ENCODE measurements around the gene RAB3D.
A peak's percentile ranks its signal among the peaks of the same experiment; 100 is the strongest.

Gene RAB3D

GRCh38 chr19:11375143-11375948 is 35.9 kb upstream of the RAB3D start (continued):
- peak; percentile 1 for TF ChIP-seq ZBTB26 (tag by site-specific recombination; optimal IDR thresholded peaks at IDR 0.05)
- peak; percentile 56 for TF ChIP-seq ZNF76 (tag by site-specific recombination; IDR thresholded peaks at IDR 0.05; ENCODE audit: borderline replicate concordance, low read depth)
- TF ChIP-seq ZNF274 (IDR thresholded peaks at IDR 0.05; ENCODE audit: low read length), result no peak
- no peak for TF ChIP-seq ZNF274 (tag by site-specific recombination; IDR thresholded peaks at IDR 0.05; ENCODE audit: borderline replicate concordance)
- TF ChIP-seq TCF7L2 (IDR thresholded peaks at IDR 0.05; ENCODE audit: borderline replicate concordance, low read depth, low read length), result no peak

- Histone ChIP-seq H3K4me3 (ENCODE audit: low read depth, low read length) (peak within 1 kb of the TSS; percentile 86), H3K9me3 (ENCODE audit: control insufficient read depth, insufficient read depth, low read depth, low read length) (no peaks in the 10 kb centered on the region), H3K36me3 (ENCODE audit: control insufficient read depth in 2 of 2, insufficient read depth in 1 of 2, low read length in 2 of 2) (peaks cover 0 to 18% of the 10 kb centered on the region in 2 experiments; a peak in 2 of 3 replicates), H3K4me1 (ENCODE audit: control insufficient read depth, insufficient read depth, low read length) (peaks cover 4% of the 10 kb centered on the region; the same call in 1 of the 2 replicates), H3K27ac (ENCODE audit: extremely low read depth, low read depth, low read length) (peak within 1 kb of the TSS; percentile 86)
- ChIA-PET CTCF (interaction anchor here (0.6 to 2.0 kb wide), 9 partner anchors 9 to 108 kb away, joined by 3 to 9 read pairs (median 3); no protein-coding TSS in a partner anchor), POLR2A (interaction anchor here (0.6 to 2.3 kb wide), 27 partner anchors 9 to 444 kb away, joined by 3 to 36 read pairs (median 5); partner anchors contain the start of genes CCDC159, ELOF1, EPOR and ODAD3)
- TF ChIP-seq YY2 (tag by site-specific recombination; IDR thresholded peaks at IDR 0.05), result peak; percentile 84
- peak; percentile 93 for TF ChIP-seq ZEB2 (tag by site-specific recombination; IDR thresholded peaks at IDR 0.05)
- TF ChIP-seq ELK4 (IDR thresholded peaks at IDR 0.05; ENCODE audit: borderline replicate concordance, low read depth, low read length), result peak; percentile 39; the same call in 1 of the 2 replicates
- no peak; the same call in 1 of the 2 replicates for TF ChIP-seq ZFP69B (tag by site-specific recombination; IDR thresholded peaks at IDR 0.05)
- peak; percentile 54; the same call in 1 of the 2 replicates for TF ChIP-seq ZBTB20 (tag by site-specific recombination; IDR thresholded peaks at IDR 0.05)
- no peak for TF ChIP-seq EGR2 (tag by site-specific recombination; IDR thresholded peaks at IDR 0.05; ENCODE audit: low read depth)
- no peak for TF ChIP-seq ZNF324 (tag by site-specific recombination; IDR thresholded peaks at IDR 0.05)
- peak; percentile 99 for TF ChIP-seq ZXDB (tag by site-specific recombination; IDR thresholded peaks at IDR 0.05)
- TF ChIP-seq HOXD13 (CRISPR knock-in tag; IDR thresholded peaks at IDR 0.05; ENCODE audit: borderline replicate concordance), result no peak
- TF ChIP-seq TCF7L2 (IDR thresholded peaks at IDR 0.05; ENCODE audit: borderline replicate concordance, low read depth, low read length), result peak; percentile 73; the same call in 1 of the 2 replicates
- TF ChIP-seq PRDM10 (tag by site-specific recombination; IDR thresholded peaks at IDR 0.05), result 0 out of 2 replicates have a peak, but pooled peaks have one; percentile 0
- TF ChIP-seq ZNF2 (tag by site-specific recombination; IDR thresholded peaks at IDR 0.05), result peak; percentile 92; the same call in 1 of the 2 replicates
- TF ChIP-seq SCRT1 (tag by site-specific recombination; IDR thresholded peaks at IDR 0.05; ENCODE audit: borderline replicate concordance), result peak; percentile 99
- peak; percentile 67 for TF ChIP-seq ZNF629 (tag by site-specific recombination; IDR thresholded peaks at IDR 0.05)
- TF ChIP-seq YY1 (tag by site-specific recombination; IDR thresholded peaks at IDR 0.05), result peak; percentile 82
- TF ChIP-seq MYNN (tag by site-specific recombination; IDR thresholded peaks at IDR 0.05; ENCODE audit: borderline replicate concordance), result no peak
- no peak for TF ChIP-seq OSR2 (tag by site-specific recombination; IDR thresholded peaks at IDR 0.05)
- TF ChIP-seq ZNF501 (tag by site-specific recombination; IDR thresholded peaks at IDR 0.05), result peak; percentile 19; the same call in 1 of the 2 replicates
- TF ChIP-seq OVOL3 (tag by site-specific recombination; IDR thresholded peaks at IDR 0.05), result peak; percentile 66
- TF ChIP-seq GLIS2 (tag by site-specific recombination; IDR thresholded peaks at IDR 0.05), result peak; percentile 39
- peak; percentile 45; the same call in 1 of the 2 replicates for TF ChIP-seq ZNF660 (tag by site-specific recombination; IDR thresholded peaks at IDR 0.05)
- TF ChIP-seq ZNF138 (tag by site-specific recombination; IDR thresholded peaks at IDR 0.05; ENCODE audit: borderline replicate concordance), result no peak
- TF ChIP-seq ZNF843 (tag by site-specific recombination; IDR thresholded peaks at IDR 0.05), result peak; percentile 28; the same call in 1 of the 2 replicates
- no peak for TF ChIP-seq HOXA7 (CRISPR knock-in tag; IDR thresholded peaks at IDR 0.05; ENCODE audit: borderline replicate concordance)
- TF ChIP-seq ZNF157 (tag by site-specific recombination; IDR thresholded peaks at IDR 0.05), result no peak
- no peak for TF ChIP-seq ZNF555 (tag by site-specific recombination; conservative IDR thresholded peaks at IDR 0.05)
These were observed 35.1 kb upstream of the RAB3D start, which contains the start of gene SWSAP1 for GRCh38 chr19:11374433-11375142. SWSAP1 (plus strand) TSS chr19:11374666; CDS start chr19:11374681, 15 bp downstream.
